Measurements from ENCODE around the gene TRAPPC10. TPM values are rescaled to one million over a fixed set of nuclear protein-coding genes. Genes with fewer than 3 reads are reported as not detected.

The TRAPPC10 gene
- total and polyA plus RNA-seq, 9 of the 15 experiments (the other 6 are each of a cell fraction or from before 2014, with no cell fraction given), result 1.1 to 33.8 (median 24.3) TPM

GRCh38 chr21:44018127-44018526, 6.0 kb downstream of the TRAPPC10 start (continued):
- TF ChIP-seq CREB5 (CRISPR knock-in tag; IDR thresholded peaks at IDR 0.05) (no peak), SPI1 (IDR thresholded peaks at IDR 0.05; ENCODE audit: borderline replicate concordance, low read depth, low read length) (no peak), ZFX (CRISPR knock-in tag; IDR thresholded peaks at IDR 0.05) (0 out of 2 replicates have a peak, but pooled peaks have one; percentile 18), TSHZ1 (CRISPR knock-in tag; IDR thresholded peaks at IDR 0.05) (no peak), ZNF589 (CRISPR knock-in tag; IDR thresholded peaks at IDR 0.05; ENCODE audit: low read depth) (0 out of 2 replicates have a peak, but pooled peaks have one; percentile 8), ATF6 (CRISPR knock-in tag; IDR thresholded peaks at IDR 0.05) (0 out of 2 replicates have a peak, but pooled peaks have one; percentile 33), ELF4 (CRISPR knock-in tag; IDR thresholded peaks at IDR 0.05) (no peak), IRF2 (CRISPR knock-in tag; IDR thresholded peaks at IDR 0.05) (no peak), ZNF561 (CRISPR knock-in tag; conservative IDR thresholded peaks at IDR 0.05) (no peak), KDM2B (CRISPR knock-in tag; IDR thresholded peaks at IDR 0.05) (no peak), ZC3H4 (CRISPR knock-in tag; IDR thresholded peaks at IDR 0.05; ENCODE audit: borderline replicate concordance) (no peak), FOXA3 (CRISPR knock-in tag; conservative IDR thresholded peaks at IDR 0.05 in 1 of 2, IDR thresholded peaks at IDR 0.05 in 1 of 2) (no peak), HMG20A (CRISPR knock-in tag; conservative IDR thresholded peaks at IDR 0.05) (no peak), ZSCAN29 (IDR thresholded peaks at IDR 0.05) (no peak), TGIF2 (CRISPR knock-in tag; IDR thresholded peaks at IDR 0.05) (no peak), HDAC1 (IDR thresholded peaks at IDR 0.05) (no peak), PTRF (tag; IDR thresholded peaks at IDR 0.05) (0 out of 2 replicates have a peak, but pooled peaks have one; percentile 33), CBX3 (IDR thresholded peaks at IDR 0.05; ENCODE audit: borderline replicate concordance in 1 of 2, low read length in 2 of 2) (0 out of 3 replicates have a peak, but pooled peaks of 1 of the 2 experiments have one; percentile 10), RBBP5 (IDR thresholded peaks at IDR 0.05; ENCODE audit: borderline replicate concordance, insufficient read depth, low read length, poor library complexity, severe bottlenecking) (peak; percentile 17), GTF2F1 (IDR thresholded peaks at IDR 0.05; ENCODE audit: low read depth, low read length) (no peak), TFAP4 (CRISPR knock-in tag; IDR thresholded peaks at IDR 0.05; ENCODE audit: borderline replicate concordance) (0 out of 2 replicates have a peak, but pooled peaks have one; percentile 8)

Measured in K562 (cell line).